Type B pancreatic cell (in vitro differentiated cells): ENCODE results near the gene ADAMTS19. TPM values are rescaled to one million over a fixed set of nuclear protein-coding genes. Genes with fewer than 3 reads are reported as not detected.

Experiments
- DNase-seq: peaks from one replicate; pipeline ENCODE4 v3.0.0; 2021; ENCODE audit warnings: mixed read lengths; ENCODE audit not compliant: unreplicated experiment; ENCODE audit errors: extremely low spot score
- H3K27ac Mint-ChIP-seq: 2 replicates; pipeline ENCODE4 v1.8.0; 2021; ENCODE audit warnings: mild to moderate bottlenecking, mixed read lengths
- H3K27me3 Mint-ChIP-seq: 2 replicates; pipeline ENCODE4 v1.8.0; 2021; ENCODE audit warnings: mixed read lengths
- H3K36me3 Mint-ChIP-seq: 2 replicates; pipeline ENCODE4 v1.8.0; 2021; ENCODE audit warnings: mixed read lengths
- H3K4me1 Mint-ChIP-seq: one replicate; pipeline ENCODE4 v1.8.0; 2021; ENCODE audit warnings: mixed read lengths; ENCODE audit not compliant: unreplicated experiment
- H3K4me3 Mint-ChIP-seq: 2 replicates; pipeline ENCODE4 v1.8.0; 2021; ENCODE audit warnings: mild to moderate bottlenecking, mixed read lengths
- H3K9me3 Mint-ChIP-seq: 2 replicates; pipeline ENCODE4 v1.8.0; 2021; ENCODE audit warnings: mixed read lengths
- long read RNA-seq: library from polyadenylated mRNA; unstranded; transcript quantifications from one replicate; pipeline ENCODE4 v2.0.0, GENCODE V29; 2020
- total RNA-seq: library from RNA; stranded (reverse); gene quantifications from 2 replicates; pipeline ENCODE4 v1.2.1, GENCODE V29; 2021; ENCODE audit warnings: low replicate concordance
- TF ChIP-seq, protein P1 (sequence below): fragments of 200-600 bp; sonication (generic); conservative IDR thresholded peaks from 2 replicates; pipeline ENCODE4 v1.5.0; 2021; ENCODE audit warnings: antibody characterized with exemption, mild to moderate bottlenecking

Gene ADAMTS19, protein sequence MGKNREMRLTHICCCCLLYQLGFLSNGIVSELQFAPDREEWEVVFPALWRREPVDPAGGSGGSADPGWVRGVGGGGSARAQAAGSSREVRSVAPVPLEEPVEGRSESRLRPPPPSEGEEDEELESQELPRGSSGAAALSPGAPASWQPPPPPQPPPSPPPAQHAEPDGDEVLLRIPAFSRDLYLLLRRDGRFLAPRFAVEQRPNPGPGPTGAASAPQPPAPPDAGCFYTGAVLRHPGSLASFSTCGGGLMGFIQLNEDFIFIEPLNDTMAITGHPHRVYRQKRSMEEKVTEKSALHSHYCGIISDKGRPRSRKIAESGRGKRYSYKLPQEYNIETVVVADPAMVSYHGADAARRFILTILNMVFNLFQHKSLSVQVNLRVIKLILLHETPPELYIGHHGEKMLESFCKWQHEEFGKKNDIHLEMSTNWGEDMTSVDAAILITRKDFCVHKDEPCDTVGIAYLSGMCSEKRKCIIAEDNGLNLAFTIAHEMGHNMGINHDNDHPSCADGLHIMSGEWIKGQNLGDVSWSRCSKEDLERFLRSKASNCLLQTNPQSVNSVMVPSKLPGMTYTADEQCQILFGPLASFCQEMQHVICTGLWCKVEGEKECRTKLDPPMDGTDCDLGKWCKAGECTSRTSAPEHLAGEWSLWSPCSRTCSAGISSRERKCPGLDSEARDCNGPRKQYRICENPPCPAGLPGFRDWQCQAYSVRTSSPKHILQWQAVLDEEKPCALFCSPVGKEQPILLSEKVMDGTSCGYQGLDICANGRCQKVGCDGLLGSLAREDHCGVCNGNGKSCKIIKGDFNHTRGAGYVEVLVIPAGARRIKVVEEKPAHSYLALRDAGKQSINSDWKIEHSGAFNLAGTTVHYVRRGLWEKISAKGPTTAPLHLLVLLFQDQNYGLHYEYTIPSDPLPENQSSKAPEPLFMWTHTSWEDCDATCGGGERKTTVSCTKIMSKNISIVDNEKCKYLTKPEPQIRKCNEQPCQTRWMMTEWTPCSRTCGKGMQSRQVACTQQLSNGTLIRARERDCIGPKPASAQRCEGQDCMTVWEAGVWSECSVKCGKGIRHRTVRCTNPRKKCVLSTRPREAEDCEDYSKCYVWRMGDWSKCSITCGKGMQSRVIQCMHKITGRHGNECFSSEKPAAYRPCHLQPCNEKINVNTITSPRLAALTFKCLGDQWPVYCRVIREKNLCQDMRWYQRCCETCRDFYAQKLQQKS
- 9.3 and 12.7 TPM in 2 replicates for total RNA-seq
- long read RNA-seq, partial matches to known transcripts = 3 of 6 reads
- long read RNA-seq, other reads (novel, unspliced or antisense) = 3 of 6 reads

DNA sequence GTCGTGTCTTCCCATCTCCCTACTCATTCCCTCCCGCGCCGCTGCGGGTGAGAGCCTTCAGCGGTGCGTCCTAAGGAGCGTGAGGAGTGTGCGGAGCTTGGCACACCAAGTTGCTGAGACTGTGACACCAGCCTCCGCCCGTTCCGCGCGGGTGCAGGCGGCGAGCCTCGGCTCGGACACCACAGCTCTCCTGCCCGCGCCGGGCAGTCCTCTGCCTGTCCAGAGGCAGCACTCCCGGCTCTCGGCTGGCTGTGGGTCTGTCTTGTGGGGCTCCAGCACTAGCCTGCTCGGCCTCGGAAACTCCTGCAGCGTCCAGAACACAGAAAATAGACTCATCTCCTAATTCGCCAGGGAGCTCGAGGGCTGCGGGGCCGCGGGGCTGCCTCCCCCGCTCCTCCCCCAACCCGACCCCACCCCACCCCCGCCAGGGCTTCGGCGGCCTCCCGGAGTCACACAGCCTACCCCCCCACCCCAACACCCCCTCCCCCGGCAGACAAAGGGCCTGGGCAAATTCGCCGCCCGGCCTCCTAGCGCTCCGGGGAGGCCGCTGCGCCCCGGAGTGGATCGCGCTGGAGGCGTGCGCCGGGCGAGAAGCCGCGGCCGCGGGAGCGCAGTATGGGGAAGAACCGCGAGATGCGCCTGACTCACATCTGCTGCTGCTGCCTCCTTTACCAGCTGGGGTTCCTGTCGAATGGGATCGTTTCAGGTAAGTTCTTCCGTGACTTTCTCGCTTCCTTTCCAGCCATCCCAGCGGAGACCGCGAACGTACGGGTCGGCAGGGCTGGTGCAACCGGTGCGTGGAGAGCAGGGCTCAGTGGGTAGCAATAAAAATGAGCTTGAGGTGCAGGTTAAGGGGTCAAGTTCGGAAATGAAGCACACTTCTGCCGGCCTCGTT is at the start of gene ADAMTS19:
Gene ADAMTS19, plus strand, starts transcription at position 522 of the 895 bp plus-strand sequence. Its CDS starts 94 bp downstream, at position 616.
- H3K27me3 Mint-ChIP-seq = peaks cover 20% of the 10 kb centered on the region
- peaks cover 22% of the 10 kb centered on the region for H3K4me1 Mint-ChIP-seq
- DNase-seq = peak; percentile 73
- TF ChIP-seq, protein P1, sequence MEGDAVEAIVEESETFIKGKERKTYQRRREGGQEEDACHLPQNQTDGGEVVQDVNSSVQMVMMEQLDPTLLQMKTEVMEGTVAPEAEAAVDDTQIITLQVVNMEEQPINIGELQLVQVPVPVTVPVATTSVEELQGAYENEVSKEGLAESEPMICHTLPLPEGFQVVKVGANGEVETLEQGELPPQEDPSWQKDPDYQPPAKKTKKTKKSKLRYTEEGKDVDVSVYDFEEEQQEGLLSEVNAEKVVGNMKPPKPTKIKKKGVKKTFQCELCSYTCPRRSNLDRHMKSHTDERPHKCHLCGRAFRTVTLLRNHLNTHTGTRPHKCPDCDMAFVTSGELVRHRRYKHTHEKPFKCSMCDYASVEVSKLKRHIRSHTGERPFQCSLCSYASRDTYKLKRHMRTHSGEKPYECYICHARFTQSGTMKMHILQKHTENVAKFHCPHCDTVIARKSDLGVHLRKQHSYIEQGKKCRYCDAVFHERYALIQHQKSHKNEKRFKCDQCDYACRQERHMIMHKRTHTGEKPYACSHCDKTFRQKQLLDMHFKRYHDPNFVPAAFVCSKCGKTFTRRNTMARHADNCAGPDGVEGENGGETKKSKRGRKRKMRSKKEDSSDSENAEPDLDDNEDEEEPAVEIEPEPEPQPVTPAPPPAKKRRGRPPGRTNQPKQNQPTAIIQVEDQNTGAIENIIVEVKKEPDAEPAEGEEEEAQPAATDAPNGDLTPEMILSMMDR = no peak
- no peaks in the 10 kb centered on the region for H3K36me3 Mint-ChIP-seq
- H3K27ac Mint-ChIP-seq = peak within 1 kb of the TSS; percentile 87
- no peaks in the 10 kb centered on the region for H3K9me3 Mint-ChIP-seq
- peak within 1 kb of the TSS; percentile 99 for H3K4me3 Mint-ChIP-seq

DNA sequence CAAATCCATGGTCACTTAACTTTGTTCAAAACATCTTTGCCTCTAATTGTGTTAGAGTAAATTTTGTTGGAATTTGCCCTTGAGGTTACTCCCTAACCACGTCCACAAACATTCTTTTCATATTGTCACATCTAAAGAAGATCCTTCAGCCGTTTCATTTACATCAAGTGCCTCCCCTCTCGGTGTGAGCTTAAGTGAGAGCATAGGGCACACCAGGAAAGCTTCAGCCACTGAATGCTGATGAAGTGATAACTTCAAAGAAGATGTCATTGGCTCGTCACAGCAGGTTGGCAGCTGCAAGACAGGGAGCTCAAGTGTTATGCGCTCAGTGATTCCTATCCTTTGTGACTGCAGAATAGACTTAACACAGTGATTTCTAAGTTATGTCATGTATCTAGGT is 49.6 kb upstream of the ADAMTS19 start:
- peaks cover 12% of the 10 kb centered on the region for H3K9me3 Mint-ChIP-seq
- peaks cover 3% of the 10 kb centered on the region for H3K27me3 Mint-ChIP-seq
- peaks cover 3% of the 10 kb centered on the region for H3K36me3 Mint-ChIP-seq
- no peak for DNase-seq
- H3K4me1 Mint-ChIP-seq = peaks cover 7% of the 10 kb centered on the region
- H3K27ac Mint-ChIP-seq = peak overlapping the region; percentile 43
- no peak overlapping the region for H3K4me3 Mint-ChIP-seq
- TF ChIP-seq, protein P1 = no peak

DNA sequence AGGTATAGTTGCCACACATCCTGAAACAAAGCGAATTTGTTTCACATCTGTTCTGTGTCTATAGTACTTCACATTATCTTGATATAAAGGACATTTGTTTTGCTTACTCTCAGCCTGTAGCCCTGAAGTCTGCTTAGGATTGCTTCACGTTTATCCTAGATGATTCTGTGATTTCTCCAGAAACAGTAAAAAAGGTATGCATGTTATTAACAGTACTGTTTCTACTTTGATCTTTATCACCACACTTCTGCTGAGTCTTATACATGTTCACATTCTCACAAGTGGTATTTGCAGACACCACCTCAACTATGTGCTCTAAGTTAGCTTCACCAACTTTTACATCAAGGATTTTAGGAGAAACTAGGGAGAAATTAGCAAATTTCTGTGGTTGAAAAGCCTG is 47.4 kb upstream of the ADAMTS19 start:
- Mint-ChIP-seq H3K36me3 (peaks cover 3% of the 10 kb centered on the region), H3K27ac (no peak overlapping the region), H3K4me3 (no peak overlapping the region)

DNA sequence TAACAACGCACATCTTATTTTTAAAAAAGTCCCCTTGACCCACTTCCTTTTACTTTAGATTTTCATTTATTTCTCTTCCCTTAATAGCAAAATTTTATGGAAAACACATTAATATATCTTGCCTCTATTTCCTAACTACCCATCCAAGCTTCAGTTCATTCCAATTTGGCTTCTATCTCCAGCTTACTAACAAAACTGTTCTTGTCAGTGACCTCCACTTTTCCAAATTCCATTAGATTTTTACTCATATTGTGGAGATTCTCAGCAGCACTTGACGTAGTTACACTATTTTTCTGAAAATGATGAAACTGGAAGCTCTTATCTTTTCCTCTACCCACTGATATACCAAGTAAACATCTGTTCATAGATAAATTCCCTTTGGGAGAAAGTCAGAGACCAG is 46.5 kb upstream of the ADAMTS19 start:
- Mint-ChIP-seq H3K27me3 (peaks cover 3% of the 10 kb centered on the region), H3K27ac (no peak overlapping the region), H3K4me3 (no peak overlapping the region), H3K36me3 (peaks cover 3% of the 10 kb centered on the region), H3K4me1 (peaks cover 7% of the 10 kb centered on the region), H3K9me3 (peaks cover 12% of the 10 kb centered on the region)
- TF ChIP-seq, protein P1 = no peak
- DNase-seq = no peak

More for the DNA sequence above, 47.4 kb upstream of the ADAMTS19 start:
- Mint-ChIP-seq H3K9me3 (peaks cover 12% of the 10 kb centered on the region), H3K27me3 (peaks cover 3% of the 10 kb centered on the region), H3K4me1 (peaks cover 7% of the 10 kb centered on the region)
- TF ChIP-seq, protein P1 = no peak
- DNase-seq = no peak
